Heart right ventricle (tissue), 16 donors: ENCODE data around the gene TSPAN18. TPM values are rescaled to one million over a fixed set of nuclear protein-coding genes. Genes with fewer than 3 reads are reported as not detected.

Source experiments
- ATAC-seq, 8 donors: fragments of 200-7000 bp; cut with Tn5 transposase; one replicate each; pipeline ENCODE4 v1.9.1; 2020; ENCODE audit warnings: mild to moderate bottlenecking in 8 of 8, moderate library complexity in 8 of 8, moderate number of reproducible peaks in 1 of 8
- DNase-seq, 2 donors: peaks; one replicate each; pipeline ENCODE4 v3.0.0-alpha.2; 2020
- H3K27ac ChIP-seq, 10 donors: fragments of 200-600 bp; sonication (generic) in 2 of 10; one replicate each; pipeline versions ENCODE4 v1.5.0 to v1.8.0; 2020 to 2022; ENCODE audit warnings: mild to moderate bottlenecking in 3 of 10
- H3K27me3 ChIP-seq, 7 donors: fragments of 200-600 bp; one replicate each; pipeline ENCODE4 v1.8.0; 2021 to 2022; ENCODE audit warnings: mild to moderate bottlenecking in 2 of 7
- H3K36me3 ChIP-seq, 9 donors: fragments of 200-600 bp; sonication (generic) in 1 of 9; one replicate each; pipeline versions ENCODE4 v1.5.0 to v1.8.0; 2020 to 2022; ENCODE audit warnings: mild to moderate bottlenecking in 2 of 9
- H3K4me1 ChIP-seq, 9 donors: fragments of 200-600 bp; sonication (generic) in 1 of 9; one replicate each; pipeline versions ENCODE4 v1.5.0 to v1.8.0; 2020 to 2022; ENCODE audit warnings: mild to moderate bottlenecking in 4 of 9
- H3K4me3 ChIP-seq, 10 donors: fragments of 200-600 bp; sonication (generic) in 2 of 10; one replicate each; pipeline versions ENCODE4 v1.5.0 to v1.8.0; 2020 to 2022; ENCODE audit warnings: mild to moderate bottlenecking in 7 of 10, moderate library complexity in 2 of 10
- H3K9me3 ChIP-seq, 11 donors: fragments of 200-600 bp in 10 of 11; sonication (generic) in 2 of 11; one replicate each; pipeline versions ENCODE4 v1.5.0 to v1.8.0; 2013 to 2022; ENCODE audit warnings: mild to moderate bottlenecking in 2 of 11, control low read depth in 1 of 11, moderate library complexity in 1 of 11
- CTCF ChIP-seq, 9 donors: fragments of 200-600 bp; sonication (generic) in 2 of 9; IDR thresholded peaks; one replicate each; pipeline versions ENCODE4 v1.5.0 to v1.8.0; 2021 to 2022; ENCODE audit warnings: antibody characterized with exemption in 9 of 9, mild to moderate bottlenecking in 5 of 9, moderate library complexity in 1 of 9
- WGBS, 2 donors: extraction: QIAGEN DNeasy Blood & Tissue Kit; methylation state at CpG; one replicate each; pipeline ENCODE4 v1.1.7; 2013; ENCODE audit warnings: inconsistent platforms in 1 of 2; 5-methylcytosine and 5-hydroxymethylcytosine counted together
- intact Hi-C, 10 donors: fragments of 100-400 bp; cut with DNase I; formaldehyde crosslinking; loops; one replicate each; pipeline versions ENCODE4 v1.11.1 to v1.14.2; 2022
- polyA plus RNA-seq, 2 donors: library from polyadenylated mRNA; stranded (reverse); fragments of 200-250 nt; gene quantifications; one replicate each; pipeline ENCODE4 v1.2.3, GENCODE V29; 2013
- total RNA-seq, 10 donors: library from RNA; stranded (reverse); fragmentation: NEBNext Ultra II Directional in 3 of 10; extraction: Animal tissue kit (Norgen Biotek cat#: 25700) in 3 of 10; gene quantifications; one replicate each; pipeline versions ENCODE4 v1.2.1 to v1.2.4, GENCODE V29; 2021 to 2023
- donor health status: Arrhythmogenic right ventricular cardiomyopathy.
- donor health status: ischemic (EF 13 %, LVEDD 7.1; RV severe dilation, severe dysfunction).
- donor health status: healthy with polysubstance abuse.
- donor health status: DM: no; HTN: yes; CAD: no.
- donor health status: DM: no; HTN: no; CAD: no.
- donor health status: ischemic (EF 25% LVEDD 6.9; RV normal size, moderate dysfunction).
- donor health status: ischemic (EF 25% LVEDD 5.7; RV mildly dilated, moderate dysfunction).
- donor health status: healthy.
- donor health status: DM: yes; HTN: yes; CAD: no.
- donor health status: Ischemic cardiomyopathy.
- donor health status: ischemic (EF 35%, LVEDD 5.7; RV mildly dilated, moderate dysfunction).
- donor health status: nonischemic (EF 11% LVEDD 7.7; RV severe dilation, severe dysfunction).
- donor health status: DM: yes; HTN: yes; CAD: no.
- donor health status: PGD.
- donor health status: ischemic (EF 29% LVEDD 5.4; RV normal size, mild dysfunction).
- donor health status: nonischemic (EF 23%, LVEDD 6.1; RV moderate dilation, normal function).

Gene TSPAN18
- total and polyA plus RNA-seq, 12 donors: 37.7 to 140 (median 92.9) TPM

- Histone ChIP-seq H3K4me3 (no peak overlapping the region), H3K36me3 (no peaks in the 10 kb centered on the region), H3K9me3 (no peaks in the 10 kb centered on the region), H3K27ac (no peak overlapping the region), H3K27me3 (no peaks in the 10 kb centered on the region), H3K4me1 (peaks cover 0 to 11% (median 4%) of the 10 kb centered on the region in 9 donors)
- DNase-seq (no peak), ATAC-seq (no peak)
- intact Hi-C loops: no loop called here
- no peak for TF ChIP-seq CTCF (IDR thresholded peaks at IDR 0.05)
- 57 to 66% methylated on average over 10 of the region's 10 CpGs for WGBS, 2 donors
Observed at GRCh38 chr11:44971185-44971584, 244.4 kb downstream of the TSPAN18 start.

- WGBS, 2 donors: 74 to 80% methylated on average over 19 of the region's 19 CpGs
- Histone ChIP-seq H3K27ac (no peak overlapping the region), H3K4me1 (peaks cover 0 to 20% (median 14%) of the 10 kb centered on the region in 9 donors), H3K9me3 (no peaks in the 10 kb centered on the region), H3K36me3 (no peaks in the 10 kb centered on the region), H3K4me3 (no peak overlapping the region), H3K27me3 (peaks cover 0 to 3% (median 0%) of the 10 kb centered on the region in 7 donors)
- intact Hi-C loops: no loop called here
- no peak for TF ChIP-seq CTCF (IDR thresholded peaks at IDR 0.05)
- ATAC-seq (peak in 2 of 8 donors; percentile 20 to 30), DNase-seq (no peak)
Observed at GRCh38 chr11:44972746-44973435, 246.1 kb downstream of the TSPAN18 start.

GRCh38 chr11:44973632-44974401, 247.1 kb downstream of the TSPAN18 start:
- H3K4me3 ChIP-seq: no peak overlapping the region
- DNase-seq (no peak), ATAC-seq (no peak)
- 90 to 93% methylated on average over 13 of the region's 13 CpGs for WGBS, 2 donors
- H3K27me3 ChIP-seq: peaks cover 0 to 3% (median 0%) of the 10 kb centered on the region in 7 donors
- TF ChIP-seq CTCF (IDR thresholded peaks at IDR 0.05): no peak
- peaks cover 0 to 29% (median 23%) of the 10 kb centered on the region in 9 donors for H3K4me1 ChIP-seq
- H3K9me3 ChIP-seq: no peaks in the 10 kb centered on the region
- no peaks in the 10 kb centered on the region for H3K36me3 ChIP-seq
- intact Hi-C loops: no loop called here
- no peak overlapping the region for H3K27ac ChIP-seq

GRCh38 chr11:44974402-44975000, 247.7 kb downstream of the TSPAN18 start:
- no peak for TF ChIP-seq CTCF (IDR thresholded peaks at IDR 0.05)
- Histone ChIP-seq H3K27me3 (peaks cover 0 to 3% (median 0%) of the 10 kb centered on the region in 7 donors), H3K9me3 (no peaks in the 10 kb centered on the region), H3K36me3 (no peaks in the 10 kb centered on the region), H3K27ac (no peak overlapping the region), H3K4me1 (peaks cover 0 to 35% (median 30%) of the 10 kb centered on the region in 9 donors), H3K4me3 (no peak overlapping the region)
- intact Hi-C loops: no loop called here
- ATAC-seq (no peak), DNase-seq (no peak)
- WGBS, 2 donors: 96% methylated on average over 12 of the region's 12 CpGs
